Progenitor cell of endocrine pancreas (in vitro differentiated cells): ENCODE results near the gene FAM3B. TPM values are rescaled to one million over a fixed set of nuclear protein-coding genes. Genes with fewer than 3 reads are reported as not detected.

Experiments
- DNase-seq: peaks from one replicate; pipeline ENCODE4 v3.0.0; 2021; ENCODE audit warnings: low spot score; ENCODE audit not compliant: unreplicated experiment
- H3K27ac Mint-ChIP-seq: 2 replicates; pipeline ENCODE4 v1.8.0; 2021; ENCODE audit warnings: mild to moderate bottlenecking, moderate library complexity, mixed read lengths
- H3K27me3 Mint-ChIP-seq: 2 replicates; pipeline ENCODE4 v1.8.0; 2021; ENCODE audit warnings: mixed read lengths
- H3K36me3 Mint-ChIP-seq: 2 replicates; pipeline ENCODE4 v1.8.0; 2022; ENCODE audit warnings: mixed read lengths; ENCODE audit not compliant: insufficient read depth
- H3K4me1 Mint-ChIP-seq: 2 replicates; pipeline ENCODE4 v1.8.0; 2021; ENCODE audit warnings: low read depth, mixed read lengths
- H3K4me3 Mint-ChIP-seq: 2 replicates; pipeline ENCODE4 v1.8.0; 2021; ENCODE audit warnings: low read depth, mild to moderate bottlenecking, moderate library complexity, mixed read lengths
- H3K9me3 Mint-ChIP-seq: 2 replicates; pipeline ENCODE4 v1.8.0; 2021; ENCODE audit warnings: low read depth, mixed read lengths
- CTCF ChIP-seq: fragments of 200-600 bp; sonication (generic); IDR thresholded peaks from one replicate; pipeline ENCODE4 v1.5.0; 2021; ENCODE audit warnings: antibody characterized with exemption, mild to moderate bottlenecking; ENCODE audit not compliant: unreplicated experiment
- long read RNA-seq: library from polyadenylated mRNA; unstranded; transcript quantifications from one replicate; pipeline ENCODE4 v2.0.0, GENCODE V29; 2020
- total RNA-seq: library from RNA; stranded (reverse); gene quantifications from 2 replicates; pipeline ENCODE4 v1.2.1, GENCODE V29; 2021

FAM3B gene
- 8.2 and 10.1 TPM in 2 replicates for total RNA-seq
- long read RNA-seq, transcript FAM3B-201 (8 exons, 1,088 nt): major isoform, 6 of 7 reads
- long read RNA-seq, partial matches to known transcripts: 0 of 7 reads
- long read RNA-seq, other reads (novel, unspliced or antisense): 1 of 7 reads

GRCh38 chr21:41316200-41317062 is at the start of gene FAM3B:
FAM3B (plus strand) TSS chr21:41316801; CDS start chr21:41316880, 79 bp downstream.
- Mint-ChIP-seq H3K4me1 (peaks cover 9% of the 10 kb centered on the region), H3K36me3 (no peaks in the 10 kb centered on the region), H3K27ac (no peak within 1 kb of the TSS), H3K27me3 (peaks cover 42% of the 10 kb centered on the region), H3K9me3 (no peaks in the 10 kb centered on the region), H3K4me3 (peak within 1 kb of the TSS; percentile 74)
- TF ChIP-seq CTCF: no peak
- DNase-seq: peak; percentile 60

GRCh38 chr21:41267346-41267745 is 49.3 kb upstream of the FAM3B start:
- Mint-ChIP-seq H3K36me3 (peaks cover 7% of the 10 kb centered on the region), H3K27me3 (no peaks in the 10 kb centered on the region), H3K27ac (no peak overlapping the region), H3K9me3 (peaks cover 14% of the 10 kb centered on the region), H3K4me1 (no peaks in the 10 kb centered on the region), H3K4me3 (no peak overlapping the region)
- no peak for TF ChIP-seq CTCF
- no peak for DNase-seq

- no peaks in the 10 kb centered on the region for H3K4me1 Mint-ChIP-seq
Measured at GRCh38 chr21:41269535-41269934, 47.1 kb upstream of the FAM3B start.

GRCh38 chr21:41277196-41277595 is 39.4 kb upstream of the FAM3B start:
- no peaks in the 10 kb centered on the region for H3K4me1 Mint-ChIP-seq
- H3K27me3 Mint-ChIP-seq: peaks cover 7% of the 10 kb centered on the region
- H3K36me3 Mint-ChIP-seq: peaks cover 11% of the 10 kb centered on the region
- H3K27ac Mint-ChIP-seq: no peak overlapping the region
- DNase-seq: no peak
- H3K9me3 Mint-ChIP-seq: peaks cover 8% of the 10 kb centered on the region
- TF ChIP-seq CTCF: no peak
- H3K4me3 Mint-ChIP-seq: no peak overlapping the region

More at GRCh38 chr21:41269535-41269934, 47.1 kb upstream of the FAM3B start:
- TF ChIP-seq CTCF: no peak
- no peaks in the 10 kb centered on the region for H3K27me3 Mint-ChIP-seq
- H3K27ac Mint-ChIP-seq: no peak overlapping the region
- H3K9me3 Mint-ChIP-seq: peaks cover 21% of the 10 kb centered on the region
- DNase-seq: no peak
- no peak overlapping the region for H3K4me3 Mint-ChIP-seq
- H3K36me3 Mint-ChIP-seq: peaks cover 14% of the 10 kb centered on the region

- no peak for DNase-seq
- Mint-ChIP-seq H3K9me3 (peaks cover 2% of the 10 kb centered on the region), H3K4me3 (no peak overlapping the region), H3K27ac (no peak overlapping the region), H3K27me3 (peaks cover 11% of the 10 kb centered on the region), H3K4me1 (no peaks in the 10 kb centered on the region), H3K36me3 (peaks cover 4% of the 10 kb centered on the region)
- no peak for TF ChIP-seq CTCF
Measured at GRCh38 chr21:41277846-41278245, 38.8 kb upstream of the FAM3B start.
